GM10248 (cell line): ENCODE data around the gene SLC37A2.

Source experiments
- CTCF ChIA-PET: fragments of 300-600 bp; sonication (Branson Sonifier 250); formaldehyde crosslinking; extraction: SDS; loops from one replicate; lab custom pipeline; 2021; ENCODE audit warnings: antibody characterized with exemption; lab: Yijun Ruan, JAX
- POLR2A ChIA-PET: fragments of 350-650 bp; sonication (Branson Sonifier 250); formaldehyde crosslinking; extraction: SDS; loops from one replicate; lab custom pipeline; 2020; ENCODE audit warnings: antibody characterized with exemption; lab: Yijun Ruan, JAX
- DNase-seq: peaks from one replicate; pipeline ENCODE4 v3.0.0; 2012; ENCODE audit errors: extremely low spot score
- CTCF ChIP-seq: IDR thresholded peaks from 2 replicates; pipeline ENCODE4 v1.5.1; 2012; ENCODE audit warnings: mild to moderate bottlenecking, low read depth; ENCODE audit errors: extremely low read depth, missing control alignments, control extremely low read depth

Gene SLC37A2

GRCh38 chr11:125132596-125132995 is 69.5 kb downstream of the SLC37A2 start:
- no peak for TF ChIP-seq CTCF
- ChIA-PET POLR2A (no interaction called here), CTCF (interaction anchor here (1.3 to 2.0 kb wide), 2 partner anchors 10 to 20 kb away, joined by 4 to 7 read pairs; no protein-coding TSS in a partner anchor)
- DNase-seq, result no peak

- TF ChIP-seq CTCF, result no peak
- CTCF ChIA-PET, result interaction anchor here (1.5 kb wide), 1 partner anchor 46 kb away, joined by 4 read pairs; no protein-coding TSS in a partner anchor
- no peak for DNase-seq
- POLR2A ChIA-PET, result no interaction called here
Measured at GRCh38 chr11:125136001-125136400, 72.9 kb downstream of the SLC37A2 start.

GRCh38 chr11:125138966-125139365 is 75.9 kb downstream of the SLC37A2 start:
- ChIA-PET CTCF (interaction anchor here (1.3 to 5.6 kb wide), 3 partner anchors 15 to 48 kb away, joined by 4 to 57 read pairs (median 53); partner anchors contain the start of gene TMEM218), POLR2A (no interaction called here)
- DNase-seq, result no peak
- TF ChIP-seq CTCF, result no peak

- no peak for DNase-seq
- TF ChIP-seq CTCF, result no peak
- ChIA-PET CTCF (interaction anchor here (1.4 to 5.6 kb wide), 12 partner anchors 9 to 177 kb away, joined by 3 to 57 read pairs (median 18); partner anchors contain the start of gene TMEM218), POLR2A (no interaction called here)
Measured at GRCh38 chr11:125139778-125140177, 76.7 kb downstream of the SLC37A2 start.
